GM19025 (cell line): Measurements from ENCODE around the gene EPO.
"Not testable (repeated sequence)": the region's sequence is repeated elsewhere in the genome, so short reads cannot be mapped to it uniquely, and the experiment has no call there.

ENCODE experiments used
- ATAC-seq: cut with Tn5 transposase; IDR thresholded peaks from one replicate; pipeline ENCODE4 v1.9.1; 2021; ENCODE audit warnings: mild to moderate bottlenecking, low read depth, moderate library complexity; ENCODE audit not compliant: unreplicated experiment

Gene EPO

DNA sequence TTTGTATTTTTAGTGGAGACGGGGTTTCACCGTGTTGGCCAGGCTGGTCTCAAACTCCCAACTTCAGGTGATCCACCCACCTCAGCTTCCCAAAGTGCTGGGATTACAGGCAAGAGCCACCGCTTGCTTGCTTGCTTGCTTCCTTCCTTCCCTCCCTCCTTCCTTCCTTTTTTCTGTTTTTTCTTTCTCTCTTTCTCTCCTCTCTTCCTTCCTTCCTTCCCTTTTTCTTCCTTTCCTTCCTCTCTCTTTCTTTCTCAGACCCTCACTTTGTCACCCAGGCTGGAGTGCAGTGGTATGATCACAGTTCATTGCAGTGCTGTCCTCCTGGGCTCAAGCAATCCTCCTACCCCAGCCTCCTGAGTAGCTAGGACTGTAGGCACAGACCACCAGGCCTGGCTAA is 19.2 kb upstream of the EPO start:
- not testable (repeated sequence) for ATAC-seq

DNA sequence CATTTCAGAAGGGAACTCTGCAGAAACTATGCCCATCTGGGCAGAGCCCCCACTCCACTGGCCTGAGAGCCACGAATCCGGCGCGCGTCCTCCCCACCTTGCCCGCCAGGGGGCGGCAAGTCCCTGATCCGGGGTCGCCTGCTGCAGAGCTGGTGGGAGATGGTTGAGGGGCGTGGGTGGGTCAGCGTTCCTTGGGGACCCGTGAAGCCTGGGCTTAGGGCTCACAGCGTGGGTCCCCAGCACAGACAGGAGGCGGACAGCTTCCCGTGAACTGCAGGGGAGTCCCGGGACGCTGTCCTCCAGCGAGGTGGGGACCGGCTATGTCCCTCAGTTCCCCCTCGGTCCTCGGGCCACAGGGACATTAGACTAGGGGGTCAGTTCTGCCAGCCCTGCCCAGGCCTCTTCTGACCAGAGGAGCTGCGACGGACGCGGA is 14.9 kb upstream of the EPO start:
- peak; percentile 37 for ATAC-seq

- peak; percentile 89 for ATAC-seq
Measured at GRCh38 chr7:100705753-100706671, 14.3 kb upstream of the EPO start, which contains the start of gene POP7. Gene POP7, plus strand, starts transcription at chr7:100706121. Its CDS starts 710 bp downstream, at chr7:100706831.

DNA sequence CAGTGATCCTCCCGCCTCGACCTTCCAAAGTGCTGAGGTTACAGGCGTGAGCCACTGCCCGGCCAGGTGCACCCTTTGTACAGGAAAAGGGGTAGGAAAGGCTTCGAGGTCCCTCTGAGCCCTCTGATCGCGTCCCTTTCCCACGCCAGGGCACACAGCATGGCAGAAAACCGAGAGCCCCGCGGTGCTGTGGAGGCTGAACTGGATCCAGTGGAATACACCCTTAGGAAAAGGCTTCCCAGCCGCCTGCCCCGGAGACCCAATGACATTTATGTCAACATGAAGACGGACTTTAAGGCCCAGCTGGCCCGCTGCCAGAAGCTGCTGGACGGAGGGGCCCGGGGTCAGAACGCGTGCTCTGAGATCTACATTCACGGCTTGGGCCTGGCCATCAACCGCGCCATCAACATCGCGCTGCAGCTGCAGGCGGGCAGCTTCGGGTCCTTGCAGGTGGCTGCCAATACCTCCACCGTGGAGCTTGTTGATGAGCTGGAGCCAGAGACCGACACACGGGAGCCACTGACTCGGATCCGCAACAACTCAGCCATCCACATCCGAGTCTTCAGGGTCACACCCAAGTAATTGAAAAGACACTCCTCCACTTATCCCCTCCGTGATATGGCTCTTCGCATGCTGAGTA is 13.5 kb upstream of the EPO start:
- ATAC-seq, result no peak

DNA sequence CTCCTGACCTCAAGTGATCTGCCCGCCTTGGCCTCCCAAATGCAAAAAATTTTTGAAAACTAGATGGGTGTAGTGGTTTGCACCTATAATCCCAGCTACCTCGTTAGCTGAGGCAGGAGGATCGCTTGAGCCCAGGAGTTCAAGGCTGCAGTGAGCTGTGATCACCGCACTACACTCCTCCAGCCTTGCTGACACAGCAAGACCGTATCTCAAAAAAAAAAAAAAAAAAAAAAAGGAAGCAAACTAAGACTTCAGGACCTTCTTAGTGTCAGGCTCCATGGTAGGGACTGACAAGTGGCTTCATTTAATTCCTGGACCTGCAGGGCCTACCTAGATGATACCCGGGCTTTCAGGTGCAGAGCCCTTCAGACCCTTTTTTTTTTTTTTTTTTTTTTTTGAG is 11.9 kb upstream of the EPO start:
- no peak for ATAC-seq

DNA sequence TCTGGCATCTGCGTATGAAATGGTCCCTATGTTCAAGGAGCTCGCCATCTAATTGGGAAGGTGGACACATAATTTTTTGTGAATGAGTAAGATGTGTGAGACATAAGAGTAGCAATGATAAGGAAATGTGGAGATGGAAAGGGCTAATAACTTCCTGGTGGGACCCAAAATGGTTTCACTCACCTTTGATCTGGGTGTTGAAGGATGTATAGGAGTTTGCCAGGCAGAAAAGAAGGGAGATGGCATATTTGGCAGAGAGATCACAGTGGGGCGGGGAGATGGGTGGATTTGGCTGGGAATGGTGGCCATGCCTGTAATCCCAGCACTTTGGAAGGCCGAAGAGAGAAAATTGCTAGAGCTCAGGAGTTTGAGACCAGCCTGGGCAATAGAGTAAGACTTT is 9.8 kb upstream of the EPO start:
- ATAC-seq, result no peak

DNA sequence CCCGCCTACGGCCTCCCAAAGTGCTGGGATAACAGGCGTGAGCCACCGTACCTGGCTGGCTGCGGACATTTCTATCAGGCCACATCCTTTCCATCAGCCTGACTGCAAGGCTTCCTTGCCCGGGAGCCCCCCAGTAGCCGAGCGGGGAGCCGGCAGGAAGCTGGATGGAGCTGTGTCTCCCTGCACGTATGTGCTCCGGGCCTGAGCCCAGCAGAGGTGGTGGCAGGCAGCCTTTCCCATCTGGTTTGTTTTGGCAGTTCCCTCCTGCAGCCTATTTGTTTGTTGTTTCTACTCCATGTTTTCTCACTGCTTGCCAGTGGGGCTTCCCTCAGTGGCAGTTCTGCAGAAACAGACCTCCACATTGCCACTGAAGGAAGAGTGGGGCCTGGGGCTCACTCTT is 8.9 kb upstream of the EPO start:
- ATAC-seq, result no peak

DNA sequence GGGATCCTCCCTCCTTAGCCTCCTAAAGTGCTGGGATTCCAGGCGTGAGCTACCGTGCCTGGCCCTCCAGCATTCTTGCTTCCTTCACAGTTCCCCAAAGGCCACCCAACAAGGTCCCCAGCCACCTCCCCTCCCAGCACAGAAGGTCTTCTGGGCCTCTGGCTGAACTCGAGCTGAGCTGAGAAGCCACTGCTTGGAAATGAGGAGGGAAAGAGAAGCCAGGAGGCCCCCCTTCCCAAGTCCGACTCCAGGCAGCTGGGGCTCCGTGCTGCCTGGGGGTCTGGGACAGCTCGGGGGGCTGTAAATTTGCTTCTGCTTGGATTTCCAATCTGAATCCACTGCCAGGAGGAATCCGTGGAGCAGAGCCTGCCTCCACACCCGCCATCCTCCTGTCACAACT is 5.5 kb upstream of the EPO start:
- ATAC-seq, result no peak

DNA sequence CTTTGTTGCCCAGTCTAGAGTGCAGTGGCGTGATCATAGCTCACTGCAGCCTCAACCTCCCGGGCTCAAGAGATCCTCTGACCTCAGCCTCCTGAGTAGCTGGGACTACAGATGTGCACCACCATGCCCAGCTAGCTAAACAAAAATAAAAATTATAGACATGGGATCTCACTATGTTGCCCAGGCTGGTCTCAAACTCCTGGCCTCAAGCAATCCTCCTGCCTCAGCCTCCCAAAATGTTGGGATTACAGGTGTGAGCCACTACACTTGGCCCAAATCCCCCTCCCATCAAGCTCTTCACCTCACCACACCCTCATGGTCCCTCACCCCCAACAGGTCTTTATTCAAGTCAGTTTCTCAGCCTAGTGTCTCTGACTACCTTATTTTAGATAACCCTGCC is 3.2 kb upstream of the EPO start:
- not testable (repeated sequence) for ATAC-seq

DNA sequence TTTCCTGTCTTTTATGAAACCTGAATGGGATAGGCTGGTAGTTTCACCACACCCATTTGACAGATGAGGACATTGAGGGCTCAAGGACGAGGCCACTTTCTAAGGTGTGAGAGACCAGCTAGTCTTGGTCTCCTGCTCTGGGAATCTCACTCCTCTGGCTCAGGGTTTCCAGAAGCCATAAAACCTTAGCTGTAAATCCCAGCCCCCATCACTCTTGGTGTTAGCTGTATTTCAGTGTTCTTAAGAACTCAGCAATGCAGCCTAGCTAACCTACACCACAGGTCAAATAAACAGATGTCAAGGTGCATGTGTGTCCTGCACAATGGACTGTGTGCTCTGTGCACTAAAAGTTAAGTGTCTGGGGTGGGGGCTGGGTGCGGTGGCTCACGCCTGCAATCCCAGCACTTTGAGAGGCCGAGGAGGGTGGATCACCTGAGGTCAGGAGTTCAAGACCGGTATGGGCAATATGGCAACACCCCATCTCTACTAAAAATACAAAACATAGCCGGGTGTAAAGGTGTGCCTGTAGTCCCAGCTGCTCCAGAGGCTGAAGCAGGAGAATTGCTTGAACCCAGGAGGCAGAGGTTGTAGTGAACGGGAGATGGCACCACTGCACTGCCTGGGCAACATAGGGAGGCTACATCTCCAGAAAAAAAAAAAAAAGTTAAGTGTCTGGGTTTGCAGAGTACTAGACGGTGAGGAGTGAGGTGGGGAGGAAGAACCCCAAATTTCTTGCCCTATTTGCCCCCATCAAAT is 567 bp upstream of the EPO start:
- ATAC-seq, result no peak

GRCh38 chr7:100720671-100721504 is 620 bp downstream of the EPO start:
- ATAC-seq, result no peak

DNA sequence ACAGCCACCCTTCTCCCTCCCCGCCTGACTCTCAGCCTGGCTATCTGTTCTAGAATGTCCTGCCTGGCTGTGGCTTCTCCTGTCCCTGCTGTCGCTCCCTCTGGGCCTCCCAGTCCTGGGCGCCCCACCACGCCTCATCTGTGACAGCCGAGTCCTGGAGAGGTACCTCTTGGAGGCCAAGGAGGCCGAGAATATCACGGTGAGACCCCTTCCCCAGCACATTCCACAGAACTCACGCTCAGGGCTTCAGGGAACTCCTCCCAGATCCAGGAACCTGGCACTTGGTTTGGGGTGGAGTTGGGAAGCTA is 1.2 kb downstream of the EPO start:
- ATAC-seq, result no peak

- ATAC-seq, result no peak
Measured at GRCh38 chr7:100722480-100723212, 2.4 kb downstream of the EPO start.

GRCh38 chr7:100723732-100724275 is 3.5 kb downstream of the EPO start:
- ATAC-seq, result no peak

DNA sequence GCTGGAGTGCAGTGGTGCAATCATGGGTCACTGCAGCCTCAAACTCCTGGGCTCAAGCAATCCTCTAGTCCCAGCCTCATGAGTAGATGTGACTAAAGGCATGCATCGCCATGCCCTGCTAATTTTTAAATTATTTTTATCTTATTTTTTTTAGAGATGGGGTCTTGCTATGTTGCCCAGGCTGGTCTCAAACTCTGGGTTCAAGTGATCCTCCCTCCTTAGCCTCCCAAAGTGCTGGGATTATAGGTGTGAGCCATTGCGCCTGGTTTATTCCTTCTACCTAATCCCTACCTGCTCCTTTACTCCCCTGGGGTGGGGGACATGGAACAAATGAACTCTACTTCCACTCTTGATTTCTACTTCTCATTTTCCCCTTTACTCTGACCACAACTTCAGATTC is 4.1 kb downstream of the EPO start:
- not testable (repeated sequence) for ATAC-seq

DNA sequence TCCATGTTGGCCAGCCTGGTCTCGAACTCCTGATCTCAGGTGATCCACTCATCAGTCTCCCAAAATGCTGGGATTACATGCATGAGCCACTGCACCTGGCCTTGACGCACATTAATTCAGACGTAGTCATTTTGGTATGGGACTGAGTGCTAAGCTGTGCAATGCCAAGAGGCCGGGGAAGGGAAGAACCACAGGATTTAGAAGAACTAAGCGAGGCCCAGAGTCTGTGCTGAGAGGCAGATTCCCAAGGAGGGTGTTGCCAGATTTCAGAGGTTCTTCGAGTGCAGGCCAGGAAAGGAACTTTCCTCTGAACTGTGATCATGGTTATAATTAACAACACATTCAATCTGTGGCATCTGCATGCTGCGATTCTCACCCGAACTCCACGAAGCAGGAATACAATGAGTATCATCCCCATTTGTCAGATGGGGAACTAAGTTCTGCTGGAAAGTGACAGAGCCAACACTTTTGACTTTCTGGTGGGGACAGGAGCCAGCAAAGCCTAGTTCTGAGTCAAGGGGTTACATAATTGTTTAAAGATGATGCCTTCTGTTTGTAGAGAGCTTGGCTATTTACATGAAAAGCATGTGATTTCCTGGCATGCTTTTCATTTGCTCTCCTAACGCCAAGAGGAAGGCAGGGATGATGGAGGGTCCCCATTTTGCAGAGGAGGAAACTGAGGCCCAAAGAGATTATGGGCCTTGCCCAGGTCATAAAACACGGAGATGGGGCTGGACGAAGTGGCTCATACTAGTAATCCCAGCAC is 6.9 kb downstream of the EPO start:
- no peak for ATAC-seq

DNA sequence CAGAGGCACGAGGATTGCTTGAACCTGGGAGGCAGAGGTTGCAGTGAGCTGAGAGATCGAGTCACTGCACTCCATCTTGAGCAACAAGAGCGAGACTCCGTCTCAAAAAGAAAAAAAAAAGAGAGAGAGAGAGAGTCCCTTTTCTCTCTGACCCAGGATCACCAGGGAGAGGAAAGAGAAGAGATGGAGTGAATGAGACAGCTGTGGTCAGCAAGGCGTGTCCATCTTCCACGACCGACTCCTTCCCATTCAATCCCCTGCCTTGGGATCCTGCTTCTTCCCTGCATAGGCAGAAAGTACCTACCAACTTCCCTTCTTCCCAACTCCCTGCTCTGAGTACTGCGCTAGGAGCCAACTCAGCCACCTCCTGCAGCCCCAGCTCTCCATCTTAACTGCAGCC is 7.9 kb downstream of the EPO start:
- ATAC-seq, result no peak

GRCh38 chr7:100730136-100730800 is 10.0 kb downstream of the EPO start:
- no peak for ATAC-seq
